Measurements from ENCODE around the gene FAM234B. TPM values are rescaled to one million over a fixed set of nuclear protein-coding genes. Genes with fewer than 3 reads are reported as not detected.

FAM234B gene
- total and polyA plus RNA-seq, 2 of the 8 experiments (the other 6 are each of a cell fraction or from before 2014, with no cell fraction given): 12.5 to 29.1 TPM

DNA sequence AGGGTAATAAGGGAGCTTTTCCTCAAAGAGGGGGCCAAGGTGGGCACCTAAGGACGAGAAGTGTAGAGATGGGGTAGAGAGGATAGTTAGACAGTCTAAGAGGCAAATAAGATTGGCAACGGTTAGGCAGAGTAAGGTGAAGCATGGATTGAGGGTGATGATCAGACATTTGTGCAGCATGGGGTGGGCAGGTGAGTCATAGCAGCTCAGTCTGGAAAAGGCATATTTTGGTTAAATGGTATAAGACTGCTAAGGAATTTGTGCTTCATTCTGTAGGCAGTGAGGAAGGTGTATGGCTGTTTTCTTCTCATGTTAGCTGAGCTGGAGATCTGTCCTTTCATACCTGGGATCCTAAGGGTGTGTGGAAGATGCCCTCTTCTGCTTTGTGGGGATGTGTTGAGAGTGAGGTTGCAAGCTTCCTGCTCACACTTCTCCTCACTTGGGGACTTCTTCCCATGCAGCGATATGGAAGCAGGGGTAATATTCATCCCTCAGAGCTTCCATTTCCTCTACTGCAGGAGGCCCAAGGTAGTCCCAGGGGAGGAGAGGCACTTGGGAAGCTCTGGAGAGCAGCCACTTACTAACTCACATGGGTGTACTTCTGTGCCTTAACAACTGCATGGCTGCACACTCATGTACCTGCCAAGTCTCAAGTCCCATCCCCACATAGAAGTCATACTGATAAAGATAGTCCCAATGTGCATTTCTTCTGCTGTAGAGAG lies 30.4 kb downstream of the FAM234B start (continued):
- TF ChIP-seq, protein P1, sequence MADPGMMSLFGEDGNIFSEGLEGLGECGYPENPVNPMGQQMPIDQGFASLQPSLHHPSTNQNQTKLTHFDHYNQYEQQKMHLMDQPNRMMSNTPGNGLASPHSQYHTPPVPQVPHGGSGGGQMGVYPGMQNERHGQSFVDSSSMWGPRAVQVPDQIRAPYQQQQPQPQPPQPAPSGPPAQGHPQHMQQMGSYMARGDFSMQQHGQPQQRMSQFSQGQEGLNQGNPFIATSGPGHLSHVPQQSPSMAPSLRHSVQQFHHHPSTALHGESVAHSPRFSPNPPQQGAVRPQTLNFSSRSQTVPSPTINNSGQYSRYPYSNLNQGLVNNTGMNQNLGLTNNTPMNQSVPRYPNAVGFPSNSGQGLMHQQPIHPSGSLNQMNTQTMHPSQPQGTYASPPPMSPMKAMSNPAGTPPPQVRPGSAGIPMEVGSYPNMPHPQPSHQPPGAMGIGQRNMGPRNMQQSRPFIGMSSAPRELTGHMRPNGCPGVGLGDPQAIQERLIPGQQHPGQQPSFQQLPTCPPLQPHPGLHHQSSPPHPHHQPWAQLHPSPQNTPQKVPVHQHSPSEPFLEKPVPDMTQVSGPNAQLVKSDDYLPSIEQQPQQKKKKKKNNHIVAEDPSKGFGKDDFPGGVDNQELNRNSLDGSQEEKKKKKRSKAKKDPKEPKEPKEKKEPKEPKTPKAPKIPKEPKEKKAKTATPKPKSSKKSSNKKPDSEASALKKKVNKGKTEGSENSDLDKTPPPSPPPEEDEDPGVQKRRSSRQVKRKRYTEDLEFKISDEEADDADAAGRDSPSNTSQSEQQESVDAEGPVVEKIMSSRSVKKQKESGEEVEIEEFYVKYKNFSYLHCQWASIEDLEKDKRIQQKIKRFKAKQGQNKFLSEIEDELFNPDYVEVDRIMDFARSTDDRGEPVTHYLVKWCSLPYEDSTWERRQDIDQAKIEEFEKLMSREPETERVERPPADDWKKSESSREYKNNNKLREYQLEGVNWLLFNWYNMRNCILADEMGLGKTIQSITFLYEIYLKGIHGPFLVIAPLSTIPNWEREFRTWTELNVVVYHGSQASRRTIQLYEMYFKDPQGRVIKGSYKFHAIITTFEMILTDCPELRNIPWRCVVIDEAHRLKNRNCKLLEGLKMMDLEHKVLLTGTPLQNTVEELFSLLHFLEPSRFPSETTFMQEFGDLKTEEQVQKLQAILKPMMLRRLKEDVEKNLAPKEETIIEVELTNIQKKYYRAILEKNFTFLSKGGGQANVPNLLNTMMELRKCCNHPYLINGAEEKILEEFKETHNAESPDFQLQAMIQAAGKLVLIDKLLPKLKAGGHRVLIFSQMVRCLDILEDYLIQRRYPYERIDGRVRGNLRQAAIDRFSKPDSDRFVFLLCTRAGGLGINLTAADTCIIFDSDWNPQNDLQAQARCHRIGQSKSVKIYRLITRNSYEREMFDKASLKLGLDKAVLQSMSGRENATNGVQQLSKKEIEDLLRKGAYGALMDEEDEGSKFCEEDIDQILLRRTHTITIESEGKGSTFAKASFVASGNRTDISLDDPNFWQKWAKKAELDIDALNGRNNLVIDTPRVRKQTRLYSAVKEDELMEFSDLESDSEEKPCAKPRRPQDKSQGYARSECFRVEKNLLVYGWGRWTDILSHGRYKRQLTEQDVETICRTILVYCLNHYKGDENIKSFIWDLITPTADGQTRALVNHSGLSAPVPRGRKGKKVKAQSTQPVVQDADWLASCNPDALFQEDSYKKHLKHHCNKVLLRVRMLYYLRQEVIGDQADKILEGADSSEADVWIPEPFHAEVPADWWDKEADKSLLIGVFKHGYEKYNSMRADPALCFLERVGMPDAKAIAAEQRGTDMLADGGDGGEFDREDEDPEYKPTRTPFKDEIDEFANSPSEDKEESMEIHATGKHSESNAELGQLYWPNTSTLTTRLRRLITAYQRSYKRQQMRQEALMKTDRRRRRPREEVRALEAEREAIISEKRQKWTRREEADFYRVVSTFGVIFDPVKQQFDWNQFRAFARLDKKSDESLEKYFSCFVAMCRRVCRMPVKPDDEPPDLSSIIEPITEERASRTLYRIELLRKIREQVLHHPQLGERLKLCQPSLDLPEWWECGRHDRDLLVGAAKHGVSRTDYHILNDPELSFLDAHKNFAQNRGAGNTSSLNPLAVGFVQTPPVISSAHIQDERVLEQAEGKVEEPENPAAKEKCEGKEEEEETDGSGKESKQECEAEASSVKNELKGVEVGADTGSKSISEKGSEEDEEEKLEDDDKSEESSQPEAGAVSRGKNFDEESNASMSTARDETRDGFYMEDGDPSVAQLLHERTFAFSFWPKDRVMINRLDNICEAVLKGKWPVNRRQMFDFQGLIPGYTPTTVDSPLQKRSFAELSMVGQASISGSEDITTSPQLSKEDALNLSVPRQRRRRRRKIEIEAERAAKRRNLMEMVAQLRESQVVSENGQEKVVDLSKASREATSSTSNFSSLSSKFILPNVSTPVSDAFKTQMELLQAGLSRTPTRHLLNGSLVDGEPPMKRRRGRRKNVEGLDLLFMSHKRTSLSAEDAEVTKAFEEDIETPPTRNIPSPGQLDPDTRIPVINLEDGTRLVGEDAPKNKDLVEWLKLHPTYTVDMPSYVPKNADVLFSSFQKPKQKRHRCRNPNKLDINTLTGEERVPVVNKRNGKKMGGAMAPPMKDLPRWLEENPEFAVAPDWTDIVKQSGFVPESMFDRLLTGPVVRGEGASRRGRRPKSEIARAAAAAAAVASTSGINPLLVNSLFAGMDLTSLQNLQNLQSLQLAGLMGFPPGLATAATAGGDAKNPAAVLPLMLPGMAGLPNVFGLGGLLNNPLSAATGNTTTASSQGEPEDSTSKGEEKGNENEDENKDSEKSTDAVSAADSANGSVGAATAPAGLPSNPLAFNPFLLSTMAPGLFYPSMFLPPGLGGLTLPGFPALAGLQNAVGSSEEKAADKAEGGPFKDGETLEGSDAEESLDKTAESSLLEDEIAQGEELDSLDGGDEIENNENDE (IDR thresholded peaks at IDR 0.05; ENCODE audit: insufficient replicate concordance, low read length): no peak
